H1 (cell line): Measurements from ENCODE around the gene PLEKHA1. TPM values are rescaled to one million over a fixed set of nuclear protein-coding genes. Genes with fewer than 3 reads are reported as not detected.
A peak's percentile ranks its signal among the peaks of the same experiment; 100 is the strongest.

Experiments used
- CTCF ChIA-PET: fragments of 300-600 bp; sonication (Branson Sonifier 250); formaldehyde crosslinking; loops from one replicate; lab custom pipeline; 2021; ENCODE audit not compliant: partially characterized antibody; lab: Charles Lee
- POLR2A ChIA-PET: fragments of 300-600 bp; sonication (Branson Sonifier 250); formaldehyde crosslinking; loops from one replicate; lab custom pipeline; 2021; ENCODE audit warnings: inconsistent platforms; ENCODE audit not compliant: partially characterized antibody; lab: Charles Lee
- DNase-seq, 2 experiments: peaks; one replicate each; pipeline versions ENCODE4 v3.0.0 to v3.0.0-alpha.2; 2010 to 2022; ENCODE audit warnings: low spot score in 2 of 2, low read depth in 1 of 2, mixed read lengths in 1 of 2
- FAIRE-seq: peaks from 2 replicates; lab custom pipeline; 2011; peaks lifted over from hg19 to GRCh38; lab: Jason Lieb, UNC
- H2AFZ ChIP-seq: 2 replicates; pipeline ENCODE4 v1.8.1; 2012; ENCODE audit warnings: low read length, inconsistent platforms
- H2AK5ac ChIP-seq: 2 replicates; pipeline ENCODE4 v1.6.1; 2013; ENCODE audit warnings: low read depth, low read length
- H2BK120ac ChIP-seq: replicated peaks from 2 replicates; pipeline ENCODE3; 2013; ENCODE audit warnings: low read depth, low read length, inconsistent platforms
- H2BK12ac ChIP-seq: 2 replicates; pipeline ENCODE4 v1.6.1; 2013; ENCODE audit warnings: low read depth, low read length
- H2BK15ac ChIP-seq: 2 replicates; pipeline ENCODE4 v1.6.1; 2013; ENCODE audit warnings: low read length
- H2BK20ac ChIP-seq: 2 replicates; pipeline ENCODE4 v1.6.1; 2013; ENCODE audit warnings: low read length
- H2BK5ac ChIP-seq: 2 replicates; pipeline ENCODE4 v1.6.1; 2013; ENCODE audit warnings: low read depth, low read length
- H3K14ac ChIP-seq: 2 replicates; pipeline ENCODE4 v1.6.1; 2013; ENCODE audit warnings: inconsistent platforms; ENCODE audit not compliant: insufficient read length
- H3K18ac ChIP-seq: 2 replicates; pipeline ENCODE4 v1.6.1; 2013; ENCODE audit warnings: low read length; ENCODE audit errors: extremely low read depth
- H3K23ac ChIP-seq: 2 replicates; pipeline ENCODE4 v1.6.1; 2013; ENCODE audit warnings: inconsistent platforms; ENCODE audit not compliant: insufficient read length
- H3K23me2 ChIP-seq: 2 replicates; pipeline ENCODE4 v1.6.1; 2013; ENCODE audit warnings: low read depth, low read length
- H3K27ac ChIP-seq: 2 replicates; pipeline ENCODE4 v1.6.1; 2011; ENCODE audit warnings: low read depth, low read length, inconsistent platforms
- H3K27me3 ChIP-seq, 4 experiments: replicated peaks in 1 of 4; 1 replicate in 1 of 4; 2 replicates in 3 of 4; pipeline versions ENCODE4 v1.6.1 to v1.8.1; 2011 to 2013; ENCODE audit warnings: low read length in 3 of 4, mild to moderate bottlenecking in 3 of 4, inconsistent platforms in 2 of 4, mixed read lengths in 2 of 4, moderate library complexity in 1 of 4; ENCODE audit not compliant: control insufficient read depth in 3 of 4, insufficient read depth in 3 of 4; ENCODE audit errors: extremely low read depth in 1 of 4
- H3K36me3 ChIP-seq, 4 experiments: 2 replicates each; pipeline versions ENCODE4 v1.6.1 to v1.8.1; 2011 to 2013; ENCODE audit warnings: mild to moderate bottlenecking in 4 of 4, low read length in 3 of 4, moderate library complexity in 2 of 4, control low read depth in 1 of 4, inconsistent platforms in 1 of 4; ENCODE audit not compliant: insufficient read depth in 4 of 4, control insufficient read depth in 2 of 4
- H3K4ac ChIP-seq: replicated peaks from 2 replicates; pipeline ENCODE3; 2013; ENCODE audit warnings: low read length, low read depth, mixed read lengths, inconsistent platforms; ENCODE audit not compliant: insufficient read length
- H3K4me1 ChIP-seq, 4 experiments: replicated peaks in 1 of 4; 1 replicate in 1 of 4; 2 replicates in 3 of 4; pipeline versions ENCODE4 v1.6.1 to v1.8.1; 2011 to 2013; ENCODE audit warnings: low read length in 3 of 4, inconsistent platforms in 2 of 4, mixed read lengths in 1 of 4; ENCODE audit not compliant: insufficient read depth in 4 of 4, control insufficient read depth in 3 of 4
- H3K4me2 ChIP-seq, 2 experiments: 2 replicates each; pipeline versions ENCODE4 v1.6.1 to v1.8.1; 2011 to 2013; ENCODE audit warnings: low read depth in 2 of 2, low read length in 2 of 2, control low read depth in 1 of 2, inconsistent platforms in 1 of 2, mild to moderate bottlenecking in 1 of 2; ENCODE audit not compliant: insufficient read depth in 1 of 2
- H3K4me3 ChIP-seq, 4 experiments: fragments of 200-600, 300-600 bp in 1 of 4; sonication (generic), shearing (Covaris generic), sonication (Bioruptor Twin) in 1 of 4; 2 replicates each; pipeline versions ENCODE4 v1.5.1 to v1.8.1; 2011 to 2016; ENCODE audit warnings: low read length in 4 of 4, low read depth in 3 of 4, control low read depth in 2 of 4, inconsistent platforms in 2 of 4, mild to moderate bottlenecking in 2 of 4, mixed read lengths in 1 of 4, moderate library complexity in 1 of 4; ENCODE audit not compliant: insufficient read depth in 2 of 4; ENCODE audit errors: extremely low read depth in 1 of 4
- H3K56ac ChIP-seq: replicated peaks from 2 replicates; pipeline ENCODE3; 2013; ENCODE audit warnings: low read depth, mild to moderate bottlenecking, mixed read lengths, low read length, inconsistent platforms; ENCODE audit not compliant: insufficient read length
- H3K79me1 ChIP-seq: 2 replicates; pipeline ENCODE4 v1.6.1; 2013; ENCODE audit warnings: low read depth, low read length, control low read depth
- H3K79me2 ChIP-seq, 2 experiments: 2 replicates each; pipeline versions ENCODE4 v1.6.1 to v1.8.1; 2012 to 2013; ENCODE audit warnings: low read length in 2 of 2, mild to moderate bottlenecking in 2 of 2, inconsistent platforms in 1 of 2; ENCODE audit not compliant: insufficient read depth in 2 of 2, control insufficient read depth in 1 of 2
- H3K9ac ChIP-seq, 4 experiments: replicated peaks in 1 of 4; 1 replicate in 1 of 4; 2 replicates in 3 of 4; pipeline versions ENCODE4 v1.6.1 to v1.8.1; 2011 to 2013; ENCODE audit warnings: low read depth in 3 of 4, low read length in 3 of 4, control low read depth in 2 of 4, mild to moderate bottlenecking in 2 of 4, moderate library complexity in 2 of 4, inconsistent platforms in 1 of 4; ENCODE audit errors: extremely low read depth in 1 of 4
- H3K9me3 ChIP-seq, 2 experiments: 2 replicates each; pipeline versions ENCODE4 v1.6.1 to v1.8.1; 2012 to 2013; ENCODE audit warnings: mild to moderate bottlenecking in 2 of 2, moderate library complexity in 2 of 2, control low read depth in 1 of 2, inconsistent platforms in 1 of 2, low read depth in 1 of 2, low read length in 1 of 2, mixed read lengths in 1 of 2; ENCODE audit not compliant: insufficient read depth in 2 of 2
- H4K20me1 ChIP-seq, 2 experiments: replicated peaks in 1 of 2; 2 replicates each; pipeline versions ENCODE3 to v1.8.1; 2011 to 2013; ENCODE audit warnings: inconsistent platforms in 2 of 2, low read length in 2 of 2, mild to moderate bottlenecking in 1 of 2; ENCODE audit not compliant: insufficient read depth in 2 of 2, control insufficient read depth in 1 of 2
- H4K5ac ChIP-seq: 2 replicates; pipeline ENCODE4 v1.6.1; 2013; ENCODE audit warnings: low read length, low read depth, mixed read lengths, inconsistent platforms; ENCODE audit not compliant: insufficient read length
- H4K8ac ChIP-seq: 2 replicates; pipeline ENCODE4 v1.8.0; 2013; ENCODE audit warnings: mild to moderate bottlenecking, moderate library complexity, low read length, inconsistent platforms; ENCODE audit not compliant: insufficient read depth; ENCODE audit errors: extremely low read depth
- H4K91ac ChIP-seq: replicated peaks from 2 replicates; pipeline ENCODE3; 2013; ENCODE audit warnings: low read length, mixed read lengths, inconsistent platforms; ENCODE audit not compliant: insufficient read length
- BCL11A ChIP-seq, 2 experiments: IDR thresholded peaks; one replicate each; pipeline ENCODE4 v1.6.1; 2011; ENCODE audit warnings: low read depth in 2 of 2, low read length in 2 of 2, mild to moderate bottlenecking in 2 of 2
- WGBS, 2 experiments: shearing (Covaris generic) in 1 of 2; methylation state at CpG; one replicate each; pipeline versions ENCODE4 v1.1.6 to v1.1.7; 2013 to 2015; ENCODE audit warnings: low lambda C conversion rate in 2 of 2, mixed read lengths in 2 of 2, inconsistent platforms in 1 of 2, low coverage in 1 of 2, missing lambda C conversion rate in 1 of 2; ENCODE audit not compliant: insufficient replicate concordance in 2 of 2, insufficient coverage in 1 of 2, insufficient read length in 1 of 2; ENCODE audit errors: extremely low coverage in 1 of 2, missing lambda C conversion rate in 1 of 2; 5-methylcytosine and 5-hydroxymethylcytosine counted together
- polyA plus RNA-seq, 7 experiments: library from polyadenylated mRNA; depleted of rRNA in 3 of 7; stranded (reverse) in 5 of 7; unstranded in 2 of 7; fragments of >200 nt in 5 of 7; fragments of 200-250 nt in 2 of 7; gene quantifications; 1 replicate in 5 of 7; 2 replicates in 1 of 7; 4 replicates in 1 of 7; pipeline versions ENCODE4 v1.2.1 to v1.2.3, GENCODE V29; 2011 to 2013; ENCODE audit warnings: missing spikeins in 2 of 7, mixed read lengths in 2 of 7
- total RNA-seq: library from RNA; stranded (reverse); fragmentation: NEBNext Ultra II Directional; extraction: Animal tissue kit (Norgen Biotek cat#: 25700); gene quantifications from 2 replicates; pipeline ENCODE4 v1.2.1, GENCODE V29; 2021

PLEKHA1 gene
- total and polyA plus RNA-seq, 2 of the 8 experiments (the other 6 are each of a cell fraction or from before 2014, with no cell fraction given) = 15.6 to 39.7 TPM

DNA sequence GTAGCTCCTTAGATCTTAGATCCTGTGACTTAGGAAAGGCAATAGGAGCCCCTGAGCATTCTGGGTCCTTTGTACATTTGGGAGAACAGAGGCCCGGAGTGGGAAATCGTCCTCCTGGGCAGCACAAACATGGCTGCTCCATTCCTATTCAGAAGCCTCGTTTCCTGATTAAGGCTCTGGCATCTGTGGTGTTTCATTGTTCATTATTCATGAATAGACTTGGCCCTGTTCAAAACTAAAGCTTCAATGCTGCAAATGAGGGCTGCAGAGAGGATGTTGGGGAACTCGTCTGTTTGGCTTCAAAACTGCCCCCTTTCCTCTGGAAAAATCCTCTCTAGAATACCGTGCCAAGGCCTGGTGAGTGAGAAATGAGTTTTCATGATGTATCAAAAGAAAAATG lies 83.4 kb downstream of the PLEKHA1 start:
- Histone ChIP-seq H3K27me3 (peaks cover 19 to 32% (median 28%) of the 10 kb centered on the region in 4 experiments), H3K79me2 (no peaks in the 10 kb centered on the region), H2BK5ac (no peak overlapping the region), H3K23me2 (peaks cover 17% of the 10 kb centered on the region; the same call in 1 of the 2 replicates), H2AK5ac (no peak overlapping the region), H3K9ac (no peak overlapping the region), H2AFZ (no peak overlapping the region), H4K20me1 (peaks cover 0 to under 1% of the 10 kb centered on the region in 2 experiments), H4K91ac (no peak overlapping the region), H3K56ac (no peak overlapping the region), H3K4me1 (peaks cover 0 to 17% (median 6%) of the 10 kb centered on the region in 4 experiments; a peak in 6 of 7 replicates), H3K14ac (no peak overlapping the region), H3K23ac (no peak overlapping the region), H3K27ac (no peak overlapping the region), H2BK15ac (no peak overlapping the region), H3K4ac (no peak overlapping the region), H2BK120ac (no peak overlapping the region), H3K36me3 (peaks cover 0 to 6% (median 0%) of the 10 kb centered on the region in 4 experiments; a peak in 1 of 8 replicates), H3K4me3 (no peak overlapping the region), H4K5ac (no peak overlapping the region), H2BK20ac (no peak overlapping the region), H3K79me1 (no peaks in the 10 kb centered on the region), H3K9me3 (no peaks in the 10 kb centered on the region), H3K4me2 (no peak overlapping the region), H2BK12ac (no peak overlapping the region), H3K18ac (no peak overlapping the region), H4K8ac (no peak overlapping the region)
- 90% methylated on average over 5 of the region's 5 CpGs; no CpG with 5 or more reads in 1 of the 2 experiments for WGBS, 2 experiments
- FAIRE-seq = no peak
- DNase-seq = peak in 1 of 2 experiments; percentile 3
- CTCF ChIA-PET = interaction anchor here (0.8 to 3.7 kb wide), 5 partner anchors 9 to 190 kb away, joined by 3 to 12 read pairs (median 5); no protein-coding TSS in a partner anchor
- TF ChIP-seq BCL11A (IDR thresholded peaks at IDR 0.05; ENCODE audit: low read depth in 2 of 2, low read length in 2 of 2) = no peak
- POLR2A ChIA-PET = interaction anchor here (0.7 kb wide), 1 partner anchor 135 kb away, joined by 3 read pairs; no protein-coding TSS in a partner anchor
